Endothelial cell of hepatic sinusoid (primary cell): Measurements from ENCODE around the gene OGN.
"Not testable (repeated sequence)": the region's sequence is repeated elsewhere in the genome, so short reads cannot be mapped to it uniquely, and the experiment has no call there.

ENCODE experiments used
- in situ Hi-C: cut with HindIII; loops from 2 replicates; pipeline ENCODE4 v1.10.0; 2017; ENCODE audit warnings: low sequenced_read_pairs

The OGN gene

GRCh38 chr9:92404042-92404836, at the start of gene OGN:
TSS of gene OGN (minus strand) at chr9:92404578. CDS start at chr9:92403407, 1,171 bp downstream.
- in situ Hi-C loops, result no loop called here

- in situ Hi-C loops, result no loop called here
Measured at GRCh38 chr9:92446536-92446935, 42.2 kb upstream of the OGN start.

GRCh38 chr9:92444841-92445240, 40.5 kb upstream of the OGN start:
- in situ Hi-C loops, result no loop called here

GRCh38 chr9:92440751-92441046, 36.3 kb upstream of the OGN start:
- in situ Hi-C loops, result no loop called here

- in situ Hi-C loops, result no loop called here
Measured at GRCh38 chr9:92439921-92440750, 35.8 kb upstream of the OGN start.

- in situ Hi-C loops, result no loop called here
Measured at GRCh38 chr9:92438900-92439526, 34.6 kb upstream of the OGN start.

GRCh38 chr9:92435263-92435662, 30.9 kb upstream of the OGN start:
- in situ Hi-C loops, result no loop called here

GRCh38 chr9:92432972-92433548, 28.7 kb upstream of the OGN start:
- in situ Hi-C loops, result no loop called here

- in situ Hi-C loops, result no loop called here
Measured at GRCh38 chr9:92432350-92432749, 28.0 kb upstream of the OGN start.

- in situ Hi-C loops, result loop anchor here (5.0 kb wide), 1 partner anchor 57 kb away; no protein-coding TSS in a partner anchor
Measured at GRCh38 chr9:92429836-92430235, 25.5 kb upstream of the OGN start.

- in situ Hi-C loops, result loop anchor here (5.0 kb wide), 1 partner anchor 61 kb away; no protein-coding TSS in a partner anchor
Measured at GRCh38 chr9:92426501-92427145, 22.2 kb upstream of the OGN start.

GRCh38 chr9:92425474-92425873, 21.1 kb upstream of the OGN start:
- in situ Hi-C loops, result loop anchor here (5.0 kb wide), 1 partner anchor 62 kb away; no protein-coding TSS in a partner anchor

GRCh38 chr9:92424340-92424739, 20.0 kb upstream of the OGN start, which contains the start of gene OMD:
TSS of gene OMD (minus strand) at chr9:92424471. CDS start at chr9:92417558, 6,913 bp downstream.
- in situ Hi-C loops, result no loop called here

- in situ Hi-C loops, result no loop called here
Measured at GRCh38 chr9:92423612-92424011, 19.2 kb upstream of the OGN start.

- in situ Hi-C loops, result no loop called here
Measured at GRCh38 chr9:92422611-92423338, 18.4 kb upstream of the OGN start.

GRCh38 chr9:92414566-92414965, 10.2 kb upstream of the OGN start:
- in situ Hi-C loops, result no loop called here

- in situ Hi-C loops, result not testable (repeated sequence)
Measured at GRCh38 chr9:92411157-92411556, 6.8 kb upstream of the OGN start.

GRCh38 chr9:92408747-92409478, 4.5 kb upstream of the OGN start:
- in situ Hi-C loops, result no loop called here

GRCh38 chr9:92407818-92408217, 3.4 kb upstream of the OGN start:
- in situ Hi-C loops, result no loop called here
